Hepatocyte (in vitro differentiated cells): Measurements from ENCODE around the gene PRKAG2. TPM values are rescaled to one million over a fixed set of nuclear protein-coding genes. Genes with fewer than 3 reads are reported as not detected.

Source experiments
- DNase-seq: peaks from one replicate; pipeline ENCODE4 v3.0.0-alpha.2; 2016; ENCODE audit warnings: low spot score
- H2AFZ ChIP-seq: fragments of 200-600 bp; sonication (generic); 2 replicates; pipeline ENCODE4 v1.6.0; 2016; ENCODE audit warnings: antibody characterized with exemption, mild to moderate bottlenecking
- H3K27ac ChIP-seq: fragments of 200-600 bp; sonication (generic); 2 replicates; pipeline ENCODE4 v1.5.1; 2016; ENCODE audit warnings: mild to moderate bottlenecking
- H3K27me3 ChIP-seq: fragments of 200-600 bp; sonication (generic); 2 replicates; pipeline ENCODE4 v1.6.1; 2016
- H3K36me3 ChIP-seq: fragments of 200-600 bp; sonication (generic); replicated peaks from 2 replicates; pipeline ENCODE4 v1.5.1; 2016; ENCODE audit warnings: low read depth; ENCODE audit not compliant: insufficient read depth
- H3K4me1 ChIP-seq: fragments of 200-600 bp; sonication (generic); 2 replicates; pipeline ENCODE4 v1.5.1; 2016; ENCODE audit warnings: mild to moderate bottlenecking, moderate library complexity; ENCODE audit not compliant: insufficient read depth
- H3K4me2 ChIP-seq: fragments of 200-600 bp; sonication (generic); 2 replicates; pipeline ENCODE4 v1.6.0; 2016
- H3K4me3 ChIP-seq: fragments of 200-600 bp; sonication (generic); 2 replicates; pipeline ENCODE4 v1.5.1; 2016; ENCODE audit warnings: mild to moderate bottlenecking
- H3K79me2 ChIP-seq: fragments of 200-600 bp; sonication (generic); 2 replicates; pipeline ENCODE4 v1.6.0; 2017; ENCODE audit warnings: mild to moderate bottlenecking
- H3K9me2 ChIP-seq: fragments of 200-600 bp; sonication (generic); replicated peaks from 2 replicates; pipeline ENCODE4 v1.6.0; 2017; ENCODE audit warnings: mild to moderate bottlenecking; ENCODE audit not compliant: insufficient read depth
- H3K9me3 ChIP-seq: fragments of 200-600 bp; sonication (generic); 2 replicates; pipeline ENCODE4 v1.5.1; 2016; ENCODE audit warnings: low read depth, mild to moderate bottlenecking
- H4K20me1 ChIP-seq: fragments of 200-600 bp; sonication (generic); 2 replicates; pipeline ENCODE4 v1.6.0; 2016; ENCODE audit warnings: mild to moderate bottlenecking; ENCODE audit not compliant: insufficient read depth, poor library complexity, severe bottlenecking
- EZH2 ChIP-seq: fragments of 200-600 bp; sonication (generic); IDR thresholded peaks from 2 replicates; pipeline ENCODE4 v1.6.1; 2016; ENCODE audit warnings: antibody characterized with exemption, mild to moderate bottlenecking, borderline replicate concordance
- EZH2phosphoT487 ChIP-seq: fragments of 200-600 bp; sonication (generic); IDR thresholded peaks from one replicate; pipeline ENCODE4 v1.6.1; 2018; ENCODE audit warnings: antibody characterized with exemption, mild to moderate bottlenecking, low read depth, moderate library complexity; ENCODE audit not compliant: unreplicated experiment, severe bottlenecking
- WGBS: methylation state at CpG from one replicate; pipeline ENCODE4 v1.1.6; 2016; ENCODE audit warnings: low lambda C conversion rate; ENCODE audit errors: missing lambda C conversion rate; 5-methylcytosine and 5-hydroxymethylcytosine counted together
- polyA plus RNA-seq: library from polyadenylated mRNA; unstranded; fragments of >200 nt; fragmentation: Nextera tagmentation; extraction: Ambion mirVana; gene quantifications from 2 replicates; pipeline ENCODE4 v1.2.1, GENCODE V29; 2016
- total RNA-seq: library from RNA; depleted of rRNA; stranded (reverse); fragments of >200 nt; gene quantifications from 2 replicates; pipeline ENCODE4 v1.2.3, GENCODE V29; 2014
- TF ChIP-seq, protein P1 (sequence below): fragments of 200-600 bp; sonication (generic); IDR thresholded peaks from 2 replicates; pipeline ENCODE4 v1.5.1; 2016; ENCODE audit warnings: antibody characterized with exemption, mild to moderate bottlenecking; ENCODE audit not compliant: poor library complexity

PRKAG2 gene
- total and polyA plus RNA-seq, 2 experiments from 2014 or later: 17.8 to 23.4 TPM

DNA sequence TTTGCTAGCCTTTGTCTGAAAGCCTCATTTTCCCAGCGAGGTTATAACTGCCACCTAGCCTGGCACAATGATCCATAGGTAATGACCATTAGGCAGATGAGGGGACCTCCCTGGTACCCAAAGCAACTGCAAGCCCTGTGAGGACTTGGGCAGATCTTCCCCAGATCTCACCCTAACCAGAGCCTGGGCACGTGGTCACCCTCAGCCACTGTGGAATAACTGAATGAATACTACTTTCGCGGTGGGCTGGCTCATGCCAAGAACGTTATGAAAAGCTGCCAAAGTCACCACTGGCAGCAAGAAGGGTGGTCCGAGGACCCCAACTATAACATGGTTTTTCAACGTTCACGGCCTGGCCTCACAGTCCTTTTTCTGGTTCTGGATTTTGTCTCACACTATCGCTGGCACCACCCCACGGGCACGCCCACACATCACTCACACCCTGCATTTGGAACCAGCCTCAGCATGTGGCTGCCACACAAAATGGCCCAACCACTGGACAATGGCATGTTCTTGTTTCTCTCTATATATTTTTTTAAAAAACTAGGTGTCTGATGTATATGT is 3.4 kb downstream of the PRKAG2 start:
- 90% methylated on average over 11 of the region's 11 CpGs for WGBS
- Histone ChIP-seq H3K4me3 (no peak overlapping the region), H3K79me2 (no peaks in the 10 kb centered on the region), H4K20me1 (no peaks in the 10 kb centered on the region), H3K4me1 (peaks cover 6% of the 10 kb centered on the region), H3K9me2 (no peaks in the 10 kb centered on the region), H3K36me3 (no peaks in the 10 kb centered on the region), H3K9me3 (no peaks in the 10 kb centered on the region), H3K27me3 (peaks cover 8% of the 10 kb centered on the region), H2AFZ (no peak overlapping the region), H3K27ac (no peak overlapping the region), H3K4me2 (no peak overlapping the region)
- TF ChIP-seq, protein P1, sequence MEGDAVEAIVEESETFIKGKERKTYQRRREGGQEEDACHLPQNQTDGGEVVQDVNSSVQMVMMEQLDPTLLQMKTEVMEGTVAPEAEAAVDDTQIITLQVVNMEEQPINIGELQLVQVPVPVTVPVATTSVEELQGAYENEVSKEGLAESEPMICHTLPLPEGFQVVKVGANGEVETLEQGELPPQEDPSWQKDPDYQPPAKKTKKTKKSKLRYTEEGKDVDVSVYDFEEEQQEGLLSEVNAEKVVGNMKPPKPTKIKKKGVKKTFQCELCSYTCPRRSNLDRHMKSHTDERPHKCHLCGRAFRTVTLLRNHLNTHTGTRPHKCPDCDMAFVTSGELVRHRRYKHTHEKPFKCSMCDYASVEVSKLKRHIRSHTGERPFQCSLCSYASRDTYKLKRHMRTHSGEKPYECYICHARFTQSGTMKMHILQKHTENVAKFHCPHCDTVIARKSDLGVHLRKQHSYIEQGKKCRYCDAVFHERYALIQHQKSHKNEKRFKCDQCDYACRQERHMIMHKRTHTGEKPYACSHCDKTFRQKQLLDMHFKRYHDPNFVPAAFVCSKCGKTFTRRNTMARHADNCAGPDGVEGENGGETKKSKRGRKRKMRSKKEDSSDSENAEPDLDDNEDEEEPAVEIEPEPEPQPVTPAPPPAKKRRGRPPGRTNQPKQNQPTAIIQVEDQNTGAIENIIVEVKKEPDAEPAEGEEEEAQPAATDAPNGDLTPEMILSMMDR: no peak
- TF ChIP-seq EZH2 (no peak), EZH2phosphoT487 (no peak)
- DNase-seq: no peak

DNA sequence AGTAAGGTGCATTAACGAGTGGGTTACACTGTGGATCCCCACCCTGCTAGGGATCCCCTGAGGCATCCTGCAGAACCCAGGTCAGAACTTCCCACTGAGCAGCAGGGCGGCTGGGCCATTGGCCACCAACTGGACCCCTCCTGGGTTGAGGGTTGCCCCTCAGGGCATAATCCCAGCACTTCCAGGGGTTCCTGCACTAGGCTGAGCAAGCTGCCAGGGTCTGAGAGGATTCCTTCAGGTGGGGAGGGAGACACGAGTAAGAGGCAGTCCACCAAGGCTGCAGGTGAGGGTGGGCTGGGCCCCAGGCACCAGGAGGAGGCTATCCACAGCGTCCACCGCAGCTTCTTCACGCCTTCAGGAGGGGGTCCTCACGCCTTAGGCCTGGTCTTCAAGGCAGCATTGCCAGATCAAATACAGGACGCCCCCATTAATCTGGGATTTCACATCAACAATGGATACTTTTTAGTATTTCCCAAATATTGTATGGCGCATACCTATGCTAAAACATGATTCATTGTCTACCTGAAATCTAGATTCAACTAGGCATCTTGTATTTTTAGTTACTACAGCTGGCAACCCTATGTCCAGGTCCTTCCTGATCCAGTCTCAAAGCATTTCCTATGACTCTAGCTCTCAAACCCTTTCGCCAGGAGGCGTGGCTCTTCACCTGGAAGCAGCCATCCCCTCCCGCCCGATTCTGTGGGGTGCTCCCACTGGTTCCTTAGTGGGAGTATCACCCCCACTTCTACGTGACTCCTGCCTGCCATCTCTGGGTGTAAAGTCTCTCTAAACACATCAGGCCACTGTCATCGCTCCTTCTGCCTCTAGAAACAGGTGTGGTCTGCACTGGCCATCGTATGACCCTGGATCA is 4.1 kb downstream of the PRKAG2 start:
- WGBS: 88% methylated on average over 16 of the region's 16 CpGs

DNA sequence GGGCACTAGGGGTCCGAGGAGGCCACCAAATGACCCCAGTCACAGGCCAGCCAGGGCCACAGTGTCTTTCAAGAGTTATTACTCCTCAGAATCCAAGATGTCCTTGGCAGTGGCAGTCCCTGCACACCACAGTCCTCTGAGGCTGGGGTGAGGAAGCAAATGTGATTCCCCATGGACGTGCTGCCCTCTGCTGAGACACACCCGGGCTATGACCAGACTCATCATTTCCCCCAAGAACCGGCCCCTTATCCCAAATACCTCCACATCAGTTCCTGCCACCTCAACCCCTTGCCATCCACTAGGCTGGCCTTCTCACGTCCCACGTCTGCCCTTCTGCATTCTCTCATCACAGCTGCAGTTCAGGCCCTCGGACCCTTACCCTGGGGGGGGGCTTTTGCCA is 5.0 kb downstream of the PRKAG2 start:
- TF ChIP-seq EZH2phosphoT487 (no peak), EZH2 (no peak)
- TF ChIP-seq, protein P1: no peak
- no peaks in the 10 kb centered on the region for H3K9me3 ChIP-seq
- H3K4me3 ChIP-seq: no peak overlapping the region
- H3K79me2 ChIP-seq: no peaks in the 10 kb centered on the region
- 92% methylated on average over 7 of the region's 7 CpGs for WGBS
- H3K27ac ChIP-seq: no peak overlapping the region
- no peak overlapping the region for H2AFZ ChIP-seq
- H3K27me3 ChIP-seq: no peaks in the 10 kb centered on the region
- H4K20me1 ChIP-seq: no peaks in the 10 kb centered on the region
- no peaks in the 10 kb centered on the region for H3K4me1 ChIP-seq
- no peak overlapping the region for H3K4me2 ChIP-seq
- H3K36me3 ChIP-seq: no peaks in the 10 kb centered on the region
- DNase-seq: no peak
- no peaks in the 10 kb centered on the region for H3K9me2 ChIP-seq

More for the DNA sequence above, 4.1 kb downstream of the PRKAG2 start:
- Histone ChIP-seq H4K20me1 (no peaks in the 10 kb centered on the region), H3K9me2 (no peaks in the 10 kb centered on the region), H3K79me2 (no peaks in the 10 kb centered on the region), H2AFZ (no peak overlapping the region), H3K9me3 (no peaks in the 10 kb centered on the region), H3K4me1 (peaks cover 4% of the 10 kb centered on the region), H3K27ac (no peak overlapping the region), H3K27me3 (peaks cover 1% of the 10 kb centered on the region), H3K4me3 (no peak overlapping the region), H3K36me3 (no peaks in the 10 kb centered on the region), H3K4me2 (no peak overlapping the region)
- no peak for DNase-seq
- TF ChIP-seq EZH2: no peak
- TF ChIP-seq, protein P1: no peak
- TF ChIP-seq EZH2phosphoT487: no peak
